ENCODE results near the gene KRT73. TPM values are rescaled to one million over a fixed set of nuclear protein-coding genes. Genes with fewer than 3 reads are reported as not detected.

The KRT73 gene
- polyA plus RNA-seq, 2 donors = not detected

GRCh38 chr12:52615208-52615868 is 3.0 kb downstream of the KRT73 start:
- H3K9me3 ChIP-seq (ENCODE audit: control insufficient read depth in 2 of 2, insufficient read depth in 1 of 2, low read depth in 1 of 2, low read length in 1 of 2) = no peaks in the 10 kb centered on the region
- H3K4me1 ChIP-seq (ENCODE audit: control insufficient read depth in 2 of 2, insufficient read depth in 2 of 2, low read length in 1 of 2) = no peaks in the 10 kb centered on the region
- no peak overlapping the region for H3K27ac ChIP-seq (ENCODE audit: low read depth in 2 of 2, low read length in 1 of 2)
- no peaks in the 10 kb centered on the region for H3K27me3 ChIP-seq (ENCODE audit: control insufficient read depth in 1 of 2, insufficient read depth in 2 of 2, low read length in 2 of 2)
- no peak overlapping the region for H3K4me3 ChIP-seq (ENCODE audit: low read depth in 1 of 2, low read length in 2 of 2)
- WGBS, 2 donors = 62 to 67% methylated on average over 6 of the region's 6 CpGs
- no peaks in the 10 kb centered on the region for H3K36me3 ChIP-seq (ENCODE audit: control insufficient read depth in 2 of 2, insufficient read depth in 2 of 2, low read length in 1 of 2)

- Histone ChIP-seq H3K9me3 (ENCODE audit: control insufficient read depth in 2 of 2, insufficient read depth in 1 of 2, low read depth in 1 of 2, low read length in 1 of 2) (no peaks in the 10 kb centered on the region), H3K36me3 (ENCODE audit: control insufficient read depth in 2 of 2, insufficient read depth in 2 of 2, low read length in 1 of 2) (no peaks in the 10 kb centered on the region), H3K4me3 (ENCODE audit: low read depth in 1 of 2, low read length in 2 of 2) (no peak overlapping the region), H3K4me1 (ENCODE audit: control insufficient read depth in 2 of 2, insufficient read depth in 2 of 2, low read length in 1 of 2) (no peaks in the 10 kb centered on the region), H3K27me3 (ENCODE audit: control insufficient read depth in 1 of 2, insufficient read depth in 2 of 2, low read length in 2 of 2) (no peaks in the 10 kb centered on the region), H3K27ac (ENCODE audit: low read depth in 2 of 2, low read length in 1 of 2) (no peak overlapping the region)
- WGBS, 2 donors = 75 to 78% methylated on average over 10 of the region's 10 CpGs
These were observed 3.8 kb downstream of the KRT73 start for GRCh38 chr12:52614381-52615207.

GRCh38 chr12:52613384-52614030 is 4.9 kb downstream of the KRT73 start:
- no peak overlapping the region for H3K27ac ChIP-seq (ENCODE audit: low read depth in 2 of 2, low read length in 1 of 2)
- H3K27me3 ChIP-seq (ENCODE audit: control insufficient read depth in 1 of 2, insufficient read depth in 2 of 2, low read length in 2 of 2) = no peaks in the 10 kb centered on the region
- 94 to 95% methylated on average over 9 of the region's 9 CpGs for WGBS, 2 donors
- no peaks in the 10 kb centered on the region for H3K4me1 ChIP-seq (ENCODE audit: control insufficient read depth in 2 of 2, insufficient read depth in 2 of 2, low read length in 1 of 2)
- H3K36me3 ChIP-seq (ENCODE audit: control insufficient read depth in 2 of 2, insufficient read depth in 2 of 2, low read length in 1 of 2) = no peaks in the 10 kb centered on the region
- H3K9me3 ChIP-seq (ENCODE audit: control insufficient read depth in 2 of 2, insufficient read depth in 1 of 2, low read depth in 1 of 2, low read length in 1 of 2) = no peaks in the 10 kb centered on the region
- no peak overlapping the region for H3K4me3 ChIP-seq (ENCODE audit: low read depth in 1 of 2, low read length in 2 of 2)

GRCh38 chr12:52612431-52613383 is 5.7 kb downstream of the KRT73 start:
- Histone ChIP-seq H3K9me3 (ENCODE audit: control insufficient read depth in 2 of 2, insufficient read depth in 1 of 2, low read depth in 1 of 2, low read length in 1 of 2) (no peaks in the 10 kb centered on the region), H3K27ac (ENCODE audit: low read depth in 2 of 2, low read length in 1 of 2) (no peak overlapping the region), H3K4me1 (ENCODE audit: control insufficient read depth in 2 of 2, insufficient read depth in 2 of 2, low read length in 1 of 2) (no peaks in the 10 kb centered on the region), H3K4me3 (ENCODE audit: low read depth in 1 of 2, low read length in 2 of 2) (no peak overlapping the region), H3K36me3 (ENCODE audit: control insufficient read depth in 2 of 2, insufficient read depth in 2 of 2, low read length in 1 of 2) (no peaks in the 10 kb centered on the region), H3K27me3 (ENCODE audit: control insufficient read depth in 1 of 2, insufficient read depth in 2 of 2, low read length in 2 of 2) (no peaks in the 10 kb centered on the region)
- 86 to 88% methylated on average over 5 of the region's 5 CpGs for WGBS, 2 donors

GRCh38 chr12:52611080-52611468 is 7.3 kb downstream of the KRT73 start:
- Histone ChIP-seq H3K27ac (ENCODE audit: low read depth in 2 of 2, low read length in 1 of 2) (no peak overlapping the region), H3K4me3 (ENCODE audit: low read depth in 1 of 2, low read length in 2 of 2) (no peak overlapping the region), H3K36me3 (ENCODE audit: control insufficient read depth in 2 of 2, insufficient read depth in 2 of 2, low read length in 1 of 2) (no peaks in the 10 kb centered on the region), H3K27me3 (ENCODE audit: control insufficient read depth in 1 of 2, insufficient read depth in 2 of 2, low read length in 2 of 2) (no peaks in the 10 kb centered on the region), H3K9me3 (ENCODE audit: control insufficient read depth in 2 of 2, insufficient read depth in 1 of 2, low read depth in 1 of 2, low read length in 1 of 2) (no peaks in the 10 kb centered on the region), H3K4me1 (ENCODE audit: control insufficient read depth in 2 of 2, insufficient read depth in 2 of 2, low read length in 1 of 2) (no peaks in the 10 kb centered on the region)
- 93 to 95% methylated on average over 6 of the region's 6 CpGs for WGBS, 2 donors

GRCh38 chr12:52608826-52609630 is 9.3 kb downstream of the KRT73 start:
- no peaks in the 10 kb centered on the region for H3K36me3 ChIP-seq (ENCODE audit: control insufficient read depth in 2 of 2, insufficient read depth in 2 of 2, low read length in 1 of 2)
- H3K4me1 ChIP-seq (ENCODE audit: control insufficient read depth in 2 of 2, insufficient read depth in 2 of 2, low read length in 1 of 2) = no peaks in the 10 kb centered on the region
- 80 to 81% methylated on average over 8 of the region's 8 CpGs for WGBS, 2 donors
- H3K27me3 ChIP-seq (ENCODE audit: control insufficient read depth in 1 of 2, insufficient read depth in 2 of 2, low read length in 2 of 2) = no peaks in the 10 kb centered on the region
- H3K27ac ChIP-seq (ENCODE audit: low read depth in 2 of 2, low read length in 1 of 2) = no peak overlapping the region
- no peak overlapping the region for H3K4me3 ChIP-seq (ENCODE audit: low read depth in 1 of 2, low read length in 2 of 2)
- H3K9me3 ChIP-seq (ENCODE audit: control insufficient read depth in 2 of 2, insufficient read depth in 1 of 2, low read depth in 1 of 2, low read length in 1 of 2) = no peaks in the 10 kb centered on the region

GRCh38 chr12:52608161-52608560 is 10.2 kb downstream of the KRT73 start:
- WGBS, 2 donors = 75 to 83% methylated on average over 6 of the region's 6 CpGs
- H3K9me3 ChIP-seq (ENCODE audit: control insufficient read depth in 2 of 2, insufficient read depth in 1 of 2, low read depth in 1 of 2, low read length in 1 of 2) = no peaks in the 10 kb centered on the region

GRCh38 chr12:52607314-52607713 is 11.0 kb downstream of the KRT73 start:
- H3K36me3 ChIP-seq (ENCODE audit: control insufficient read depth in 2 of 2, insufficient read depth in 2 of 2, low read length in 1 of 2) = no peaks in the 10 kb centered on the region
- H3K27ac ChIP-seq (ENCODE audit: low read depth in 2 of 2, low read length in 1 of 2) = no peak overlapping the region
- no peak overlapping the region for H3K4me3 ChIP-seq (ENCODE audit: low read depth in 1 of 2, low read length in 2 of 2)
- H3K9me3 ChIP-seq (ENCODE audit: control insufficient read depth in 2 of 2, insufficient read depth in 1 of 2, low read depth in 1 of 2, low read length in 1 of 2) = no peaks in the 10 kb centered on the region
- H3K4me1 ChIP-seq (ENCODE audit: control insufficient read depth in 2 of 2, insufficient read depth in 2 of 2, low read length in 1 of 2) = no peaks in the 10 kb centered on the region
- H3K27me3 ChIP-seq (ENCODE audit: control insufficient read depth in 1 of 2, insufficient read depth in 2 of 2, low read length in 2 of 2) = no peaks in the 10 kb centered on the region
- 68 to 73% methylated on average over 1 of the region's 1 CpG for WGBS, 2 donors

More at GRCh38 chr12:52608161-52608560, 10.2 kb downstream of the KRT73 start:
- H3K27me3 ChIP-seq (ENCODE audit: control insufficient read depth in 1 of 2, insufficient read depth in 2 of 2, low read length in 2 of 2) = no peaks in the 10 kb centered on the region
- H3K36me3 ChIP-seq (ENCODE audit: control insufficient read depth in 2 of 2, insufficient read depth in 2 of 2, low read length in 1 of 2) = no peaks in the 10 kb centered on the region
- H3K27ac ChIP-seq (ENCODE audit: low read depth in 2 of 2, low read length in 1 of 2) = no peak overlapping the region
- H3K4me3 ChIP-seq (ENCODE audit: low read depth in 1 of 2, low read length in 2 of 2) = no peak overlapping the region
- no peaks in the 10 kb centered on the region for H3K4me1 ChIP-seq (ENCODE audit: control insufficient read depth in 2 of 2, insufficient read depth in 2 of 2, low read length in 1 of 2)

Data from esophagus (tissue), 2 donors.